PC-9 (cell line): ENCODE results near the gene TBC1D2B. TPM values are rescaled to one million over a fixed set of nuclear protein-coding genes. Genes with fewer than 3 reads are reported as not detected.
"Not testable (repeated sequence)": the region's sequence is repeated elsewhere in the genome, so short reads cannot be mapped to it uniquely, and the experiment has no call there.

Experiments used
- BruUV-seq: library from RNA; stranded (reverse); fragments of 400-500 nt; replicated peaks from 2 replicates; lab custom pipeline; 2021; lab: Mats Ljungman, UMichigan
- CTCF ChIA-PET: fragments of 300-600 bp; sonication (Branson Sonifier 250); formaldehyde crosslinking; loops from one replicate; lab custom pipeline; 2022; ENCODE audit warnings: antibody characterized with exemption; lab: Charles Lee
- POLR2A ChIA-PET: fragments of 300-600 bp; sonication (Branson Sonifier 250); formaldehyde crosslinking; loops from one replicate; lab custom pipeline; 2022; ENCODE audit warnings: antibody characterized with exemption; ENCODE audit not compliant: unreplicated experiment; lab: Charles Lee
- DNase-seq, 2 experiments: peaks; one replicate each; pipeline versions ENCODE4 v3.0.0 to v3.0.0-alpha.2; 2015 to 2022; ENCODE audit warnings: mixed read lengths in 1 of 2
- H2AFZ ChIP-seq: fragments of 200-600 bp; sonication (generic); 2 replicates; pipeline ENCODE4 v1.8.1; 2017; ENCODE audit warnings: antibody characterized with exemption
- H3F3A ChIP-seq: fragments of 200-600 bp; sonication (generic); 2 replicates; pipeline ENCODE4 v1.8.1; 2017; ENCODE audit warnings: antibody characterized with exemption, mild to moderate bottlenecking, low read depth; ENCODE audit not compliant: insufficient read depth
- H3K27ac ChIP-seq: fragments of 200-600 bp; sonication (generic); 2 replicates; pipeline ENCODE4 v1.6.1; 2016; ENCODE audit warnings: mixed run types
- H3K27me3 ChIP-seq: fragments of 200-600 bp; sonication (generic); 2 replicates; pipeline ENCODE4 v1.6.1; 2016; ENCODE audit warnings: low read depth, mixed run types; ENCODE audit not compliant: insufficient read depth
- H3K36me3 ChIP-seq: fragments of 200-600 bp; sonication (generic); 2 replicates; pipeline ENCODE4 v1.6.1; 2016; ENCODE audit warnings: low read depth, mixed run types
- H3K4me1 ChIP-seq: fragments of 200-600 bp; sonication (generic); replicated peaks from 2 replicates; pipeline ENCODE4 v1.6.1; 2016; ENCODE audit warnings: mixed run types; ENCODE audit not compliant: insufficient read depth
- H3K4me2 ChIP-seq: fragments of 200-600 bp; sonication (generic); 2 replicates; pipeline ENCODE4 v1.6.1; 2017; ENCODE audit warnings: mixed run types
- H3K4me3 ChIP-seq: fragments of 200-600 bp; sonication (generic); 2 replicates; pipeline ENCODE4 v1.6.1; 2016; ENCODE audit warnings: mixed run types
- H3K79me2 ChIP-seq: fragments of 200-600 bp; sonication (generic); 2 replicates; pipeline ENCODE4 v1.6.1; 2017; ENCODE audit warnings: low read depth, mixed run types
- H3K9me2 ChIP-seq: fragments of 200-600 bp; sonication (generic); 2 replicates; pipeline ENCODE4 v1.8.1; 2017; ENCODE audit warnings: mild to moderate bottlenecking; ENCODE audit not compliant: insufficient read depth
- H3K9me3 ChIP-seq: fragments of 200-600 bp; sonication (generic); 2 replicates; pipeline ENCODE4 v1.8.1; 2016; ENCODE audit warnings: low read depth; ENCODE audit not compliant: insufficient read depth
- H4K20me1 ChIP-seq: fragments of 200-600 bp; sonication (generic); 2 replicates; pipeline ENCODE4 v1.8.1; 2017; ENCODE audit not compliant: insufficient read depth
- EZH2 ChIP-seq: fragments of 200-600 bp; sonication (generic); IDR thresholded peaks from 2 replicates; pipeline ENCODE4 v1.8.0; 2017; ENCODE audit warnings: antibody characterized with exemption, low read depth
- intact Hi-C: fragments of 100-400 bp; cut with micrococcal nuclease; formaldehyde crosslinking; loops from one replicate; pipeline ENCODE4 v1.10.0; 2022; ENCODE audit not compliant: unreplicated experiment
- total RNA-seq: library from RNA; stranded (reverse); gene quantifications from 2 replicates; pipeline ENCODE4 v1.2.3, GENCODE V29; 2021
- TF ChIP-seq, protein P1 (sequence below): fragments of 200-600 bp; sonication (generic); conservative IDR thresholded peaks from 2 replicates; pipeline ENCODE4 v1.6.1; 2017; ENCODE audit warnings: mixed run types, antibody characterized with exemption, mild to moderate bottlenecking, moderate library complexity

Gene TBC1D2B
- total RNA-seq, 1 experiment from 2014 or later, result 27.7 TPM

DNA sequence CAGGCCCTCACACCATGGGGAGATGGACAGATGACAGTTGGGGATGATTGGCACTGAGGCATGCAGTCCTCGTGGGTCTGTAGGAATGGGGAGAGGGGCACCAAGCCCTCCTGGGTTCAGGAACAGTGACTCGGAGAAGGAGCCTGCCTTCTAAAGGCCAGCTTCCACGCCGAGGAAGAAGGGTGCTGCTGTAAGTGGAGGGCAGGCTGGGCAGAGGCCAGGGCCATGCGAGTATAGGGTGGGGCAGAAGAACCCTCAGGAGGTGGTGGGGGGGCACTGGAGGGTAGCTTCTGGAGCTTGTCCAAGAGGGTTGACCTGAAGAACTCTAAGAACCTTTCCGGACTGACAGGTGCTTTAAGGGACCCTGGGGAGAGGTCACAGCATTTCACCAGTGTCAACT, 104.8 kb downstream of the TBC1D2B start:
- POLR2A ChIA-PET, result not testable (repeated sequence)

GRCh38 chr15:77971875-77972274, 105.6 kb downstream of the TBC1D2B start:
- H3K36me3 ChIP-seq, H3K9me3 ChIP-seq, H3K9me2 ChIP-seq, POLR2A ChIA-PET, H2AFZ ChIP-seq, H4K20me1 ChIP-seq, intact Hi-C loops, DNase-seq, H3K4me2 ChIP-seq, CTCF ChIA-PET, H3K4me3 ChIP-seq, H3K79me2 ChIP-seq, H3K27ac ChIP-seq, H3F3A ChIP-seq, H3K27me3 ChIP-seq, BruUV-seq: not testable (repeated sequence)
- peaks cover 12% of the 10 kb centered on the region for H3K4me1 ChIP-seq

More for the DNA sequence above, 104.8 kb downstream of the TBC1D2B start:
- H3K79me2 ChIP-seq, H3K9me2 ChIP-seq, H3K36me3 ChIP-seq, H2AFZ ChIP-seq, H3K4me1 ChIP-seq, H3K4me2 ChIP-seq, H3K27ac ChIP-seq, DNase-seq, intact Hi-C loops, BruUV-seq, H4K20me1 ChIP-seq, H3K9me3 ChIP-seq, H3K27me3 ChIP-seq, H3K4me3 ChIP-seq, H3F3A ChIP-seq, CTCF ChIA-PET: not testable (repeated sequence)

DNA sequence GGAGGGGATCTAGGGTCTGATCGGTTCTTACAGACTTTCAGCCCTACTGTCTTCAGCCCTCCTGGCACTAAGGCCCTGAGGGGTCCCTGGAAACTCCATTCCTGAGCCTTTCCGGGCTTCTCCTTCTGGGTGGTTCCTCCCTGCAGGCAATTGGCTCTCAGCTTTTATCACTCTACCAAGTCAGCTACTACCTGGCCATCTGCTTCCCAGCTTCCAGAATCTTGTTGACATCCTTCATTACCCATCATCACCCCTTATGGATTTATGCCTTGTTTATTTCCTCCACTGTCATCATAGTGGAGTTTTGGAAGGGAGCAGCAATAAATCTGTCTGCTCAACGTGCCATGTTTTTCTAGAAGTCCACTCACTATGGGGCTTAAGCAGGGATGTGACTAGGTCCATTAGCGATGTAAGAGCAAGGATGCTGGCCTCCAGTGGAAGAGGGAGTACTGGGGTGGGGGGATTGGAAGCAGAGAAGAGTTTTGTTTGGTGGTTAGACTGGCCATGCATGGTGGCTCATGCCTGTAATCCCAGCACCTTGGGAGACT, 106.6 kb downstream of the TBC1D2B start:
- peaks cover 13% of the 10 kb centered on the region for H3K4me1 ChIP-seq
- intact Hi-C loops, H3K36me3 ChIP-seq, CTCF ChIA-PET, H3K27me3 ChIP-seq, H4K20me1 ChIP-seq, H3K4me2 ChIP-seq, H3K79me2 ChIP-seq, H3K4me3 ChIP-seq, BruUV-seq, H3K27ac ChIP-seq, POLR2A ChIA-PET, H3F3A ChIP-seq, H3K9me3 ChIP-seq, H3K9me2 ChIP-seq, H2AFZ ChIP-seq, DNase-seq: not testable (repeated sequence)

DNA sequence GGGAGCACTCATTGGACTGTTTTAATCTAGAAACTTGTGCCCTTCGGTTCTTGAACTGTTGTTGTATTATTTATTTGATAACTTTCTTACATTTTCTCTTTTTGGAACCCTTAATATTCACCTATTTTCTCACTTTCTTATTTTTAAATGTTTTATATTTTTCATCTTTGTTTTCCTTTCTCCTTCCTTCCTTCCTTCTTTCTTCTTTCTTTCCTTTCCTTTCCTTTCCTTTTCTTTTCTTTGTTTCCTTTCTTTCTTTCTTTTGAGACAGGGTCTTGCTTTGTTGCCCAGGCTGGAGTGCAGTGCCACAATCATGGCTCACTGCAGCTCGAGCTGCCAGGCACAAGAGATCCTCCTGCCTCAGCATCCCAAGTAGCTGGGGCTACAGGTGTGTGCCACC, 108.5 kb downstream of the TBC1D2B start:
- H3K27ac ChIP-seq, result no peak overlapping the region
- no peaks in the 10 kb centered on the region for H3K36me3 ChIP-seq
- H3K27me3 ChIP-seq, result no peaks in the 10 kb centered on the region
- TF ChIP-seq, protein P1, sequence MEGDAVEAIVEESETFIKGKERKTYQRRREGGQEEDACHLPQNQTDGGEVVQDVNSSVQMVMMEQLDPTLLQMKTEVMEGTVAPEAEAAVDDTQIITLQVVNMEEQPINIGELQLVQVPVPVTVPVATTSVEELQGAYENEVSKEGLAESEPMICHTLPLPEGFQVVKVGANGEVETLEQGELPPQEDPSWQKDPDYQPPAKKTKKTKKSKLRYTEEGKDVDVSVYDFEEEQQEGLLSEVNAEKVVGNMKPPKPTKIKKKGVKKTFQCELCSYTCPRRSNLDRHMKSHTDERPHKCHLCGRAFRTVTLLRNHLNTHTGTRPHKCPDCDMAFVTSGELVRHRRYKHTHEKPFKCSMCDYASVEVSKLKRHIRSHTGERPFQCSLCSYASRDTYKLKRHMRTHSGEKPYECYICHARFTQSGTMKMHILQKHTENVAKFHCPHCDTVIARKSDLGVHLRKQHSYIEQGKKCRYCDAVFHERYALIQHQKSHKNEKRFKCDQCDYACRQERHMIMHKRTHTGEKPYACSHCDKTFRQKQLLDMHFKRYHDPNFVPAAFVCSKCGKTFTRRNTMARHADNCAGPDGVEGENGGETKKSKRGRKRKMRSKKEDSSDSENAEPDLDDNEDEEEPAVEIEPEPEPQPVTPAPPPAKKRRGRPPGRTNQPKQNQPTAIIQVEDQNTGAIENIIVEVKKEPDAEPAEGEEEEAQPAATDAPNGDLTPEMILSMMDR, result no peak
- no peak for TF ChIP-seq EZH2
- no peak overlapping the region for H3K4me2 ChIP-seq
- intact Hi-C loops, result no loop called here
- no peaks in the 10 kb centered on the region for H3K79me2 ChIP-seq
- no peaks in the 10 kb centered on the region for H4K20me1 ChIP-seq
- H3K9me2 ChIP-seq, result no peaks in the 10 kb centered on the region
- no peaks in the 10 kb centered on the region for H3K9me3 ChIP-seq
- H2AFZ ChIP-seq, result no peak overlapping the region
- POLR2A ChIA-PET, result no interaction called here
- H3K4me3 ChIP-seq, result no peak overlapping the region
- no TSS peak for BruUV-seq
- CTCF ChIA-PET, result interaction anchor here (1.3 kb wide), 1 partner anchor 139 kb away, joined by 6 read pairs; no protein-coding TSS in a partner anchor
- no peak for DNase-seq
- H3K4me1 ChIP-seq, result peaks cover 13% of the 10 kb centered on the region
- H3F3A ChIP-seq, result peaks cover 7% of the 10 kb centered on the region; the same call in 1 of the 2 replicates
